Measurements from ENCODE around the gene NDUFS8.

Gene NDUFS8

GRCh38 chr11:68003846-68004550 is 26.5 kb upstream of the NDUFS8 start, which contains the start of gene UNC93B1:
UNC93B1 (minus strand) TSS chr11:68004097; CDS start chr11:68004043, 54 bp downstream.
- DNase-seq, result peak; percentile 89

GRCh38 chr11:68004551-68005335 is 25.7 kb upstream of the NDUFS8 start:
- DNase-seq, result no peak

GRCh38 chr11:68006606-68007166 is 23.8 kb upstream of the NDUFS8 start:
- no peak for DNase-seq

- DNase-seq, result no peak
These were observed 22.7 kb upstream of the NDUFS8 start for GRCh38 chr11:68007498-68008380.

GRCh38 chr11:68008381-68009337 is 21.8 kb upstream of the NDUFS8 start:
- no peak for DNase-seq

- DNase-seq, result no peak
These were observed 20.9 kb upstream of the NDUFS8 start for GRCh38 chr11:68009391-68010089.

GRCh38 chr11:68010090-68011041 is 20.1 kb upstream of the NDUFS8 start, which contains the start of gene ALDH3B1:
ALDH3B1 (plus strand) TSS chr11:68010327; CDS start chr11:68015298, 4,971 bp downstream.
- no peak for DNase-seq

GRCh38 chr11:68011051-68011943 is 19.2 kb upstream of the NDUFS8 start:
- no peak for DNase-seq

- DNase-seq, result no peak
These were observed 18.2 kb upstream of the NDUFS8 start for GRCh38 chr11:68012044-68012842.

- DNase-seq, result no peak
These were observed 17.5 kb upstream of the NDUFS8 start for GRCh38 chr11:68012843-68013610.

GRCh38 chr11:68013611-68014156 is 16.8 kb upstream of the NDUFS8 start:
- DNase-seq, result no peak

GRCh38 chr11:68014157-68014946 is 16.1 kb upstream of the NDUFS8 start:
- no peak for DNase-seq

GRCh38 chr11:68014947-68015447 is 15.5 kb upstream of the NDUFS8 start:
- DNase-seq, result no peak

GRCh38 chr11:68015467-68015866 is 15.0 kb upstream of the NDUFS8 start:
- no peak for DNase-seq

- DNase-seq, result no peak
These were observed 14.1 kb upstream of the NDUFS8 start for GRCh38 chr11:68016161-68016903.
